ENCODE measurements around the gene NEMF. TPM values are rescaled to one million over a fixed set of nuclear protein-coding genes. Genes with fewer than 3 reads are reported as not detected.
A peak's percentile ranks its signal among the peaks of the same experiment; 100 is the strongest.
"Not testable (repeated sequence)": the region's sequence is repeated elsewhere in the genome, so short reads cannot be mapped to it uniquely, and the experiment has no call there.

NEMF gene
- total RNA-seq, 1 donor from 2014 or later, result 72.9 TPM

GRCh38 chr14:49849213-49849847 is 3.3 kb downstream of the NEMF start:
- DNase-seq (ENCODE audit: low read depth), result no peak

DNA sequence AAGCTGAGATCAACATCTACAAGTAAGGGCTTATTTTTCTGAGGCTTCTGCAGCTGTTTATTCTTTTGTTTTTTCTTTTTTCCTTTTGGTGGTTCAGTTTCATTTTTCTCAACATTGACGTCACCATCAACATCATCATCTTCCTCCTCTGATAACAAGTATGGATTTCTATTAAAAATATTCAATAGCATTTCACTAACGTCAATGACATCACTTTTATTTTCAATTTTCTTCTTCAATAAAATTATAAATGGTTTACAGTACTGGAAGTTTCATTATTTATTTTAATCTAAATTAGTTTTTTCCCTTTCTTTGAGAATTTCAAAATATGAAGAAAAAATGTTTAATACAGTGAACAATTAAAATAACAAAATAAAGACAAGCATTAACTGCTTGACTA is 23.9 kb downstream of the NEMF start:
- no peak for DNase-seq (ENCODE audit: low read depth)

- DNase-seq (ENCODE audit: low read depth), result no peak
Observed at GRCh38 chr14:49820176-49820575, 32.4 kb downstream of the NEMF start.

DNA sequence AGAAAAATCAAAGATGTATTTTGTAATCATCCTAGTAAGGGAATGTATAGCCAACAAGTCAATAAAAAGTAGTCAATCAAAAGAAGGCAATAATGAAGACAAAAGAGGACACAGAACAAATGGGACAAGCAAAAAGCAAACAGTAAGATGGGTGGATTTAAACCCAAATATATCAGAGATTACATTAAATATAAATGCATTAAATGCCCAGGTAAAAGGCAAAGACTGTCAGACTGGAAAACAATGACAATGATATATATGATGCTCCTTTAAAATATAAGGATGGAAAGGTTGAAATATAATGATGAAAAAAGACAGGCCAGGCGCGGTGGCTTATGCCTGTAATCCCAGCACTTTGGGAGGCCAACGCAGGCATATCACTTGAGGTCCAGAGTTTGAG is 35.7 kb downstream of the NEMF start:
- DNase-seq (ENCODE audit: low read depth), result no peak

DNA sequence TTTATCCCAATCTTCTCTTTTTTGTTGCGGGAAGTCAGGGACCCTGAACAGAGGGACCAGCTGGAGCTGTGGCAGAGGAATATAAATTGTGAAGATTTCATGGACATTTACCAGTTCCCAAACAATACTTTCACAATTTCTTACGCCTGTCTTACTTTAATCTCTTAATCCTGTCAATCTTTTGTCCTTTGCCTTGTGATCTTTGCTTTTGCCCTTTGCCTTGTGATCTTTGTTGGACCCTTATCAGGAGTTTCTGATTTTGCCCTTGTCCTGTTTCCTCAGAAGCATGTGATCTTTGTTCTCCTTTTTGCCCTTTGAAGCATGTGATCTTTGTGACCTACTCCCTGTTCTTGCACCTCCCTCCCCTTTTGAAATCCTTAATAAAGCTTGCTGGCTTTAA is 36.5 kb downstream of the NEMF start:
- DNase-seq (ENCODE audit: low read depth), result not testable (repeated sequence)

GRCh38 chr14:49808780-49809179 is 43.8 kb downstream of the NEMF start:
- DNase-seq (ENCODE audit: low read depth), result no peak

DNA sequence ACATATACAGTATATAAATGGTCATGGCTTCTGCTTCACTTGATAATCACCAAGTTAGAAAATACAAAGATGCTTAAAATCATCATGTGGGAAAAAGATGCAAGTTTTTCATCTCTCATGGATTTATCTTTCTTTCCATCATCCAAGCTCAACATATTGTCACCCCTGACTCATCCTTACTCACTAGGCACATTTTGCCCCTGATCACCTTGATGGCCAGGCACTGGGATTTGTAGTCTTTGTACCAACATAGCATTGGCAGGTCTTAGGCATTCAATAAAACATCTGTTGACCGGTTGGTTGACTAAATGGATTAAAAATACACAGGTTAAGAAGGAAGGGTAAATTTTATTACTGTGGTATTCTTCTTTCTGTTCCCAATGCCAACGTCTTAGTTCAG is 56.6 kb downstream of the NEMF start:
- DNase-seq (ENCODE audit: low read depth), result no peak

GRCh38 chr14:49792618-49793017 is 60.0 kb downstream of the NEMF start:
- DNase-seq (ENCODE audit: low read depth), result peak; percentile 78

- no peak for DNase-seq (ENCODE audit: low read depth)
Observed at GRCh38 chr14:49786315-49786714, 66.3 kb downstream of the NEMF start.

- no peak for DNase-seq (ENCODE audit: low read depth)
Observed at GRCh38 chr14:49783394-49784014, 69.1 kb downstream of the NEMF start.

DNA sequence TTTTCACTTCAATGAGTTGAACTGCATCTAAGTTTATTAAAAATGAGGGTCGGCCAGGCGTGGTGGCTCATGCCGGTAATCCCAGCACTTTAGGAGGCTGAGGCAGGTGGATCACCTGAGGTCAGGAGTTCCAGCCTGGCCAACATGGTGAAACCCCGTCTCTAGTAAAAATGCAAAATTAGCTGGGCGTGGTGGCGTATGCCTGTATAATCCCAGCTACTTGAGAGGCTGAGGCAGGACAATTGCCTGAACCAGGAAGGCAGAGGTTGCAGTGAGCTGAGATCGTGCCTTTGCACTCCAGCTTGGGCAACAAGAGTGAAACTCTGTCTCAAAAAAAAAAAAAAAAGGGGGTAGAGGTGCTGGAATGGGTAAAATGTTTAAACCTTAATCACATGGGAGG is 71.5 kb downstream of the NEMF start:
- DNase-seq (ENCODE audit: low read depth), result not testable (repeated sequence)

- DNase-seq (ENCODE audit: low read depth), result no peak
Observed at GRCh38 chr14:49778421-49778820, 74.2 kb downstream of the NEMF start.

DNA sequence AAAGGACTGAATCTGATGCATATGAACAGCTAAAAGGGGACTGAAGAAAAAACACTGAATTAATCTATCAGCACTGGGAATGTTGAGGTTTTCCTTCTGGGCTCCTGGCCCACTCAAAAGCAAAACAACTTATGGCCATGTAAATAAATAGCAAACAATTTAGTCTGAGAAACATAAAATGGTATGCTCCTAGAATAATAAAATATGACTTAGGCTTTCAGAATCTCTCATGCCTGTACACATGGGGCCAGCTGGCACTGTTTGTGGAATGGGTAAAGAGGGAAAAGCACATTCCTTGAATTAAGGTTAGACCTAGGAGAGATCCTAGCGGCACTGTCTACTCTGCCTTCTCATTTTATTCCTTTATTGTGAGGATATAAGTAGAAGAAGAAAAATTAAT is 78.5 kb downstream of the NEMF start:
- no peak for DNase-seq (ENCODE audit: low read depth)

GRCh38 chr14:49771691-49772090 is 80.9 kb downstream of the NEMF start:
- DNase-seq (ENCODE audit: low read depth), result not testable (repeated sequence)

DNA sequence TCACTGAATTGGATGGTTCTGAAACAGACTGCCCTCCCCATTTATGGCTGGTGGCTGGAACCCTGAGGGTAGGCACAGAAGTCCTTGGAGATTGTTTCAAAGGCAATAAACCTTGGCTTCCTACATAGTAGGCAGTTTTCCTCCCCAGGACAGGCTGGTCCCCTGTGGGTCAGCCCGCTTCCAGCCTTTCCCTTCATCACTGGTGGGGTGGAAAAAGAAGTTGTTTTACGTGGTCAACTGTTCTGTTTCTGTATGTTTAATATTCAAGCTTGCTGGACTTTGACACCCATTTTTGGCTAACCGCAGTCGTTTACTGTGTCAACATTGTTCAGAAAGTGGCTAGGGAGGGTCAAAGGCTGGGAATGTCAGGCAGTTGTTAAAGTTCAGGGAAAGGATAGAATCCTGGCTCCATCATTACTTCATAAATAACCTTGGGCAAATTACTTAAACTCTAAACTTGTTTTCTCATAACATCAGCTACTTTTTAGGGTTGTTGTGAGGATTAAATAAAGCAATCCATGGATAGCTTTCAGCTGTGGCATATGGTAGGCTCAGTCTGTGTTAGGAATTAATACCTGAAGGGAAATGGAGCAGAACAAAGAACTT is 82.3 kb downstream of the NEMF start:
- peak; percentile 21 for DNase-seq (ENCODE audit: low read depth)

GRCh38 chr14:49769581-49770211 is 82.9 kb downstream of the NEMF start:
- no peak for DNase-seq (ENCODE audit: low read depth)

GRCh38 chr14:49769171-49769570 is 83.4 kb downstream of the NEMF start:
- DNase-seq (ENCODE audit: low read depth), result peak; percentile 64

- peak; percentile 67 for DNase-seq (ENCODE audit: low read depth)
Observed at GRCh38 chr14:49768301-49769121, 84.1 kb downstream of the NEMF start.

GRCh38 chr14:49767571-49768300 is 84.9 kb downstream of the NEMF start, which contains the start of gene KLHDC2:
Gene KLHDC2, plus strand, starts transcription at chr14:49768153. Its CDS starts 316 bp downstream, at chr14:49768469.
- peak; percentile 87 for DNase-seq (ENCODE audit: low read depth)

DNA sequence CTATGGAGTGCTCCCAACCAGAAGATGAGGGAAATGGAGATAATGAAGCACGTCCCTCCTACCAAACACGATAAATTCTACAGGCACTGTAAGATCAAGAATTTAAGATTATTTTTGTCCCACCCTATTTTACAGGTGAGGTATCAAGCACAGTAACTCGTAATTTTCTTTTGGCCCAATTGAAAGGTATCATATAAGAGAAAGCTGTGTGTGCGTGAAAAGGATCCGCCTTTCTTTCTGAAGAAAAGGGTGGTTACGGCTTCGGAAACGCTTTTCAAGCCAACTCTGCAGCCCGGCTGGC is 85.4 kb downstream of the NEMF start:
- no peak for DNase-seq (ENCODE audit: low read depth)

GRCh38 chr14:49766839-49767238 is 85.7 kb downstream of the NEMF start:
- no peak for DNase-seq (ENCODE audit: low read depth)
